HEK293T (cell line): ENCODE results near the gene GBP6.
"Not testable (repeated sequence)": the region's sequence is repeated elsewhere in the genome, so short reads cannot be mapped to it uniquely, and the experiment has no call there.

ENCODE experiments used
- CTCF ChIA-PET: fragments of 350-600 bp; formaldehyde crosslinking; extraction: SDS; loops from one replicate; lab custom pipeline; 2021; ENCODE audit warnings: antibody characterized with exemption, inconsistent platforms; lab: Yijun Ruan, JAX
- POLR2A ChIA-PET: fragments of 350-600 bp; formaldehyde crosslinking; extraction: SDS; loops from one replicate; lab custom pipeline; 2020; ENCODE audit warnings: antibody characterized with exemption, inconsistent platforms; lab: Yijun Ruan, JAX
- DNase-seq: peaks from one replicate; pipeline ENCODE4 v3.0.0; 2012; ENCODE audit warnings: mixed read lengths; ENCODE audit errors: extremely low spot score
- ARNT ChIP-seq: fragments of 450-650 bp; IDR thresholded peaks from 2 replicates; pipeline ENCODE4 v1.6.1; 2017; ENCODE audit warnings: mild to moderate bottlenecking
- BHLHE40 ChIP-seq: fragments of 450-650 bp; IDR thresholded peaks from 2 replicates; pipeline ENCODE4 v1.6.1; 2016; ENCODE audit warnings: mild to moderate bottlenecking, moderate library complexity, borderline replicate concordance
- CTBP1 ChIP-seq: fragments of 450-650 bp; IDR thresholded peaks from 2 replicates; pipeline ENCODE4 v1.6.1; 2016; ENCODE audit warnings: borderline replicate concordance
- ELF4 ChIP-seq: fragments of 450-650 bp; IDR thresholded peaks from 2 replicates; pipeline ENCODE4 v1.6.1; 2017; ENCODE audit warnings: antibody characterized with exemption
- FOXA1 ChIP-seq: fragments of 450-650 bp; IDR thresholded peaks from 2 replicates; pipeline ENCODE4 v1.6.1; 2016; ENCODE audit warnings: mild to moderate bottlenecking
- FOXK2 ChIP-seq: fragments of 450-650 bp; IDR thresholded peaks from 2 replicates; pipeline ENCODE4 v1.6.1; 2016; ENCODE audit warnings: mild to moderate bottlenecking
- FOXM1 ChIP-seq: fragments of 450-650 bp; IDR thresholded peaks from 2 replicates; pipeline ENCODE4 v1.6.1; 2017; ENCODE audit warnings: mild to moderate bottlenecking, borderline replicate concordance
- HDGF ChIP-seq: fragments of 450-650 bp; IDR thresholded peaks from 2 replicates; pipeline ENCODE4 v1.6.1; 2017; ENCODE audit warnings: antibody characterized with exemption, borderline replicate concordance
- L3MBTL2 ChIP-seq: fragments of 450-650 bp; conservative IDR thresholded peaks from 2 replicates; pipeline ENCODE4 v1.6.1; 2016; ENCODE audit warnings: mild to moderate bottlenecking
- LEF1 ChIP-seq: fragments of 450-650 bp; IDR thresholded peaks from 2 replicates; pipeline ENCODE4 v1.6.1; 2017; ENCODE audit warnings: mild to moderate bottlenecking, borderline replicate concordance
- NFRKB ChIP-seq: fragments of 450-650 bp; IDR thresholded peaks from 2 replicates; pipeline ENCODE4 v1.6.1; 2016; ENCODE audit warnings: mild to moderate bottlenecking, moderate library complexity
- SP1 ChIP-seq: fragments of 450-650 bp; IDR thresholded peaks from 2 replicates; pipeline ENCODE4 v1.6.1; 2017
- SUZ12 ChIP-seq: fragments of 450-650 bp; IDR thresholded peaks from 2 replicates; pipeline ENCODE4 v1.6.1; 2016; ENCODE audit warnings: mild to moderate bottlenecking
- TARDBP ChIP-seq: fragments of 450-650 bp; IDR thresholded peaks from 2 replicates; pipeline ENCODE4 v1.6.1; 2016
- ZNF384 ChIP-seq: fragments of 450-650 bp; IDR thresholded peaks from 2 replicates; pipeline ENCODE4 v1.6.1; 2016
- TF ChIP-seq, protein P1 (sequence below): fragments of 450-650 bp; IDR thresholded peaks from 2 replicates; pipeline ENCODE4 v1.6.1; 2016

The GBP6 gene

GRCh38 chr1:89405275-89405929, 41.5 kb downstream of the GBP6 start:
- DNase-seq = no peak
- TF ChIP-seq ARNT = no peak
- no peak for TF ChIP-seq L3MBTL2
- TF ChIP-seq CTBP1 = no peak
- TF ChIP-seq ZNF384 = no peak
- no peak for TF ChIP-seq SP1
- TF ChIP-seq SUZ12 = no peak
- TF ChIP-seq FOXM1 = no peak
- ChIA-PET POLR2A (no interaction called here), CTCF (interaction anchor here (0.7 kb wide), 1 partner anchor 1943 kb away, joined by 6 read pairs; no protein-coding TSS in a partner anchor)

GRCh38 chr1:89407360-89407759, 43.5 kb downstream of the GBP6 start:
- CTCF ChIA-PET = no interaction called here
- POLR2A ChIA-PET = no interaction called here
- no peak for DNase-seq
- TF ChIP-seq SUZ12 = no peak
- no peak for TF ChIP-seq ARNT
- no peak for TF ChIP-seq L3MBTL2
- no peak for TF ChIP-seq CTBP1
- TF ChIP-seq ELF4 = no peak
- no peak for TF ChIP-seq LEF1
- TF ChIP-seq SP1 = no peak

DNA sequence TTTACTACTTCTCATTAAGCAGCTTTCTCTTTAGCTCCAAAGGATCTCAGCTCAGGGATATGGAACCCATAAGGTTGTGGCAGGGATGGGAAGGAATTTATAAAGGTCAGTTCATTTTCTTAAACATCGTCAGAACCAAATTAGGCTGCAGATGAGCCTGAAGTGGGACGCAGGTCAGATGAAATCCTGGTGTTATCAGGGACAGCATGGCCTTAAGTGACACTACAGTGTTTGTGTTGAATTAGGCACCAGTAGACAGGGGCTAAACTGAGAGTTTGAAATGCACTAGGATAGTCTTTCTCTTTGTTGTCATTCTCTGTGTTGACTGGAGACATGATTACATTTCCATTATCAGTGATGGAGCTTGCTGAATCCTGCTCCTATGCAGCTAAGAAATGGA, 43.9 kb downstream of the GBP6 start:
- CTCF ChIA-PET, DNase-seq, POLR2A ChIA-PET: not testable (repeated sequence)

- ChIA-PET POLR2A (no interaction called here), CTCF (no interaction called here)
- DNase-seq = no peak
- TF ChIP-seq SUZ12 = no peak
These were observed 61.2 kb downstream of the GBP6 start for GRCh38 chr1:89425056-89425455.

DNA sequence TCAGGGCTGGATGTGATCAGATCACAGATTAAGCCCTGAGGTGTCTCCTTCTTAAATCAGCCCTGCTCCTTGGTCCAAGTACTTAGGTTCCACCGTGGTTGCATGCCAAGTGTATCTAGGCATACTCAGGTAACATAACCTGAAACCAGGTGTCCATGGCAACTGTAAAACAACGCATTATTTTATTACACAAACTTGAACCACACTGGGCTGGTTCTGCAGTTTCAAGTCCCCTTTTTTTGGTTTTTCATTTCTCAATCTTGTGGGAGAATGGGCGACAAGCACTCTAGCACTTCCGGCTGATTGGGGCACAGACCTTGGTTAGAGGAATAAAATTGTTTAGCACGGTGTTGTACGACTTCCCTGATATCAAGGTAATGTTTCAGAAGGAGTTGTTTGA, 65.2 kb downstream of the GBP6 start:
- DNase-seq = no peak
- TF ChIP-seq LEF1 = no peak
- TF ChIP-seq SUZ12 = no peak
- TF ChIP-seq CTBP1 = no peak
- no peak for TF ChIP-seq ELF4
- no peak for TF ChIP-seq L3MBTL2
- no peak for TF ChIP-seq FOXA1
- no peak for TF ChIP-seq TARDBP
- TF ChIP-seq HDGF = no peak
- TF ChIP-seq NFRKB = no peak
- no peak for TF ChIP-seq FOXK2
- TF ChIP-seq ARNT = no peak
- TF ChIP-seq SP1 = no peak
- TF ChIP-seq, protein P1, sequence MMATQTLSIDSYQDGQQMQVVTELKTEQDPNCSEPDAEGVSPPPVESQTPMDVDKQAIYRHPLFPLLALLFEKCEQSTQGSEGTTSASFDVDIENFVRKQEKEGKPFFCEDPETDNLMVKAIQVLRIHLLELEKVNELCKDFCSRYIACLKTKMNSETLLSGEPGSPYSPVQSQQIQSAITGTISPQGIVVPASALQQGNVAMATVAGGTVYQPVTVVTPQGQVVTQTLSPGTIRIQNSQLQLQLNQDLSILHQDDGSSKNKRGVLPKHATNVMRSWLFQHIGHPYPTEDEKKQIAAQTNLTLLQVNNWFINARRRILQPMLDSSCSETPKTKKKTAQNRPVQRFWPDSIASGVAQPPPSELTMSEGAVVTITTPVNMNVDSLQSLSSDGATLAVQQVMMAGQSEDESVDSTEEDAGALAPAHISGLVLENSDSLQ = no peak
- no peak for TF ChIP-seq ZNF384
- no peak for TF ChIP-seq BHLHE40
- POLR2A ChIA-PET = no interaction called here
- CTCF ChIA-PET = no interaction called here

GRCh38 chr1:89429681-89430080, 65.8 kb downstream of the GBP6 start:
- CTCF ChIA-PET, POLR2A ChIA-PET, DNase-seq: not testable (repeated sequence)

DNA sequence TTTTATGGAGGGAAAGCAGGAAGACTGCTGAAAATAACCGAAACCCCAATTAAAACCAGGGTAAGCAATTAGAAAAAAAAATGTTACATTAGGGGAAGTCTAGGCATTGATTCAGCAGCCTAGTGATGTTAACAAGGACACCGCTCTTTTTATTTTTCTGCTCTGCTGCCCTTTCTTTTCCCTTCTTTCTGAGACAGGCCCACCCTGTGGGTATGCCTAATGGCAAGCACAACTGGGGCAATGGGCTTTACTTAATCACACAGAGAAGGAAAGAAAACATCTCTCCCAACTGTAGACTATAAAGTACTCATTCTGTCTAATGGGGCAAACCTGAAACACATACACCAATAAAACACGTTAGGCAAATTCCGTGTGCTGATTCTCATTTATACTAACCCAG, 69.6 kb downstream of the GBP6 start:
- ChIA-PET POLR2A (no interaction called here), CTCF (no interaction called here)
- no peak for DNase-seq
- TF ChIP-seq, protein P1 = no peak
- TF ChIP-seq HDGF (no peak), NFRKB (no peak), FOXA1 (no peak), FOXM1 (no peak), ZNF384 (no peak), ARNT (no peak), CTBP1 (no peak), BHLHE40 (no peak), SP1 (no peak), SUZ12 (no peak), L3MBTL2 (no peak), FOXK2 (no peak)

DNA sequence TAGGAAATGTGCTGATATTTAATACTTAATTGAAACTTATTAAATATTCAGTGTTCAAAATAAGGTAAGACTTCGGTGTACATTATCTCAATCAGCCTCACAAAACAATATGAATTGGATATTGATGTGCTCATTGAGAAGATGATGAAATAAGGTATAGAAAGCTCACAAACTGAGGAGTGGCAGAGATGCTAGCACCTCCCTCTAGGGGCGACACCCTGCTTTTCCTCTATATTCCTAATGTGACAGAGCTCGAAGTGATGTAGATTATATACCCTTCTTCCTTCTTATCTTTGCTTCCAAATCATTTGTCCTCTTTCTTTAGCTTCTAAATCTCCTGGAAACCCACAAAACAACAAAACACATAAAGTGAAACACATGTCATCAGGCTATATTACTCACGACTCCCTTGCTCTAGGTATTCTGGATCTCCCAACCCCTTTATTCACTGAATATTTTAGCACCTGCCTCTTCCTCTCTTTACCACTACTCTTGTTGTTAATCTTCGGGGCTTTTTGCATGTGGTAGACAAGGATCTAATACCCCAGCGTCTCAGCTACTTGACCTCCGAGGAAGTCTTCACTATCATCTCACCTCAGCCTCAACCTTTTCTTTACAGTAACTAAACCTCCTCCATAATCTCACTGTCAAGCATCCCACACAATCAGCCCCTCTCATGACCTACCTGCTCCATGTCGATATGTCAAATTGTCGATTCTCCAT, 70.4 kb downstream of the GBP6 start:
- DNase-seq, POLR2A ChIA-PET, CTCF ChIA-PET: not testable (repeated sequence)
